ENCODE results near the gene GSK3A.

The GSK3A gene

DNA sequence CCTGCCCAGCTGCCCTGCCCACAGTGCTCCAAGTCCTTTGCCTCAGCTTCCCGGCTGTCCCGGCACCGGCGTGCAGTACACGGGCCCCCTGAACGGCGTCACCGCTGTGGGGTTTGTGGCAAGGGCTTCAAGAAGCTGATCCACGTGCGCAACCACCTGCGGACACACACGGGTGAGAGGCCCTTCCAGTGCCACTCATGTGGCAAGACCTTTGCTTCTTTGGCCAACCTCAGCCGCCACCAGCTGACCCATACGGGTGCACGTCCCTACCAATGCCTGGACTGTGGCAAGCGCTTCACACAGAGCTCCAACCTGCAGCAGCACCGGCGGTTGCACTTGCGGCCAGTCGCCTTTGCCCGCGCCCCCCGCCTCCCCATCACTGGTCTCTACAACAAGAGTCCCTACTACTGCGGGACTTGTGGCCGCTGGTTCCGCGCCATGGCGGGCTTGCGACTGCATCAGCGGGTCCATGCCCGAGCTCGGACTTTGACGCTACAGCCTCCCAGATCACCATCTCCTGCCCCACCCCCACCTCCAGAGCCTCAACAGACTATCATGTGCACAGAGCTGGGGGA, 16.6 kb downstream of the GSK3A start:
- no peak for DNase-seq (ENCODE audit: low read depth)

DNA sequence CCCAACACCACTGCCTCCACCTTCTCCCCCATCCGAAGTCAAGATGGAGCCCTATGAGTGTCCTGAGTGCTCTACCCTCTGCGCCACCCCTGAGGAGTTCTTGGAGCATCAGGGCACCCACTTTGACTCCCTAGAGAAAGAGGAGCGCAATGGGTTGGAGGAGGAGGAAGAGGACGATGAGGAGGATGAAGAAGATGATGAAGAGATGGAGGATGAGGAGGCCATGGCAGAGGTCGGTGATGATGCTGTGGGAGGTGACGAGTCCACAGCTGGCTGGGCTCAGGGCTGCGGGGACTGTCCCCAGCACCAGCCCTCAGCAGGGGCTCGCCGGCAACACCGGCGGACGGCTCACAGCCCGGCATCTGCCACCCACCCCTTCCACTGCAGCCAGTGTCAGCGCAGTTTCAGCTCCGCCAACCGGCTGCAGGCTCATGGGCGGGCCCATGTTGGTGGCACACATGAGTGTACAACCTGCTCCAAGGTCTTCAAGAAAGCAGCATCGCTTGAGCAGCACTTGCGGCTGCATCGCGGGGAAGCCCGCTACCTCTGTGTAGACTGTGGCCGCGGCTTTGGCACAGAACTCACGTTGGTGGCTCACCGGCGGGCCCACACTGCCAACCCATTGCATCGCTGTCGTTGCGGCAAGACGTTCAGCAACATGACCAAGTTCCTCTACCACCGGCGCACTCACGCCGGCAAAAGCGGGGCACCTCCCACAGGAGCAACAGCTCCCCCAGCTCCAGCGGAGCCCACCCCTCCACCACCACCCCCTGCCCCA, 17.3 kb downstream of the GSK3A start:
- no peak for DNase-seq (ENCODE audit: low read depth)

DNA sequence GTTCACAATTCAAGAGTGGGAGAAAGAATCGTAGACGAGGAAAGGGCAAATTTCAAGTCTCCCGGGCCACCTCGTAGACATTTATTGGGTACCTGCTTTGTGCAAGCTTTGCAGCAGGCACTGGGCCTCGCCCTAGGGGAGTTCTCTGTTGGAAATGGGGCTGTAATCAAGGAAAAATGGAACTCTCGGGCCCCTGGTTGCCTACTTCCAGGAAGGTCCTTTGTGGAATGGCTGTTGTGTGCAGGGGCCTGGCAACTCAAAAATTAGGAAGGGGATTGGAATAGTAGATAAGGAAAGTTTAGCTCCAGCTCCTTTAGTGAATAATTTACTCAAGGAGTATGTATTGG, 21.7 kb downstream of the GSK3A start:
- no peak for DNase-seq (ENCODE audit: low read depth)

- peak; percentile 96 for DNase-seq (ENCODE audit: low read depth)
Measured at GRCh38 chr19:42219812-42220750, 22.3 kb downstream of the GSK3A start, which contains the start of gene ZNF526. Gene ZNF526 (plus strand): TSS chr19:42220312. CDS start chr19:42224404, 4,092 bp downstream.

- DNase-seq (ENCODE audit: low read depth), result peak; percentile 99
Measured at GRCh38 chr19:42217520-42218437, 24.6 kb downstream of the GSK3A start, which contains the start of gene DEDD2. Gene DEDD2 (minus strand): TSS chr19:42217677. CDS start chr19:42217007, 670 bp downstream.

GRCh38 chr19:42216653-42217519, 25.5 kb downstream of the GSK3A start:
- no peak for DNase-seq (ENCODE audit: low read depth)

DNA sequence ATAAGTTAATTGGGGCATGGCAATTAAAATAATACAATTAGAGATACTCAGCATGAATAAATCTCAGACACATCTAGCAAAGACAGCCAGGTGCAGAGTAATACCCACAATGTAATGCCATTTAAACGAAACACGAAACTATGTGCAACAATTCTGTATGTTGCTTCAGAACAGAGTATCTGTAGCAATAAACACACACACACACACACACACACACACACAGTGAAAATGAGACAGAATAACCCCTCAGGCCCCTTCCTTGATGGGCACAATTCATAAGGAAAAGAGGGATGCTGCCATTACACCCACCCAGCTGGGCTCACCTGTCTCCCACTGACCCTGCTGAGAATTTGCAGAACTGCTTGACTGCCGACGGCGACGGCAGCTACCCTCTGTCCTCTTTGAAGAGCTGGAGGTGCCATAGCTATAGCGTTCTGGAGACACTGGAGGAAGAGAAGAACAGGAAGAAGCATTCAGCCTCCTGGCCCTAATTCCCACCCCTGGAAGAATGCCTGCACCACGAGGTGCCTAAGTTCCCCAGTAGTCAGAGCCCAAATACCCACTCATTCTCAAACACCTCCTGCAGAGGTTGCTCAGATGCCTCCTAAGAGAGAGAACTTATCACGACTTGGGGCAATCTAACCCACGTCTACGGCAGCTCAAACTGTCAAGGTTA, 27.5 kb downstream of the GSK3A start:
- DNase-seq (ENCODE audit: low read depth), result no peak

DNA sequence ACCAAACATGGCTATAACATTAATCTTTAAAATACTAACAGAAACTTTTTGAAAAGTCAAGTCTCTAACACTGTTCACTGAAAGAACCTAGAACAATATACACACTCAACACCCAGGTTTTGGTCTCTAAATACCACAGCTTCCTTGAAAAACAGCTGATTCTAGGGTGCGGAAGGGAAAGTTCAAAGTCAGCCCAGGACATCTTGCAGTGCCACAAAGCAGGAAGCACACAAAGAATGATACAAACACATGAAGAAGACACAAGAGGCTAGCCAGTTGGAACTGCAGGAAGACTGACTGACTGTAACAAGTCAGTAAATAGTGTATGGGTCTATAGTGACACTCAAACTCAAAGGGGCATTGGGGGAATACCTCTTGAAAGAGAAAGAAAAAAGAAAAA, 29.5 kb downstream of the GSK3A start:
- DNase-seq (ENCODE audit: low read depth), result no peak

GRCh38 chr19:42208612-42209011, 33.8 kb downstream of the GSK3A start:
- no peak for DNase-seq (ENCODE audit: low read depth)

DNA sequence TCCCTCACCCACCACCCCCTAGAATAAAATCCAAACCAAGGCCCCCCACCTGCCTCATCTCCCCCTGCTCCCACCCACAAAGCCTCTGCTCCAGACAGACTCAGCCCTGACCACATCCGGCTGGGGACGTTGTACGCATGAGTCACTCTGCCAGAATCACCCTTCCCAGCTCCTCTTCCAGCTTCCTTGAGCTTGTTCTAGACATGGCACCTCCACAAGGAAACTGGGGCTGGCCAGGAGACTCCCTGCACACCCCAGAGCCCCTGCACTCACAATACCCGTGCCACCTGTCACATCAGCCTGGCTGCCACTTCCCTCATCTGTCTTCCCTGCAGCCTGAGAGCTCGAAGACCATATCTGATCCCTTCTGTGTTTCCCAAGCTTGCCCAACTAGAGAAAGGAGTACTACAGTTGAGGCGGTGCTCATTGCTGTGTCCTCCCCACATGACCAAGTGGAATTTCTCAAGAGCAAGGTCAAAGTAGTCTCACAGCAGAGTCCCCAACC, 34.6 kb downstream of the GSK3A start:
- no peak for DNase-seq (ENCODE audit: low read depth)

DNA sequence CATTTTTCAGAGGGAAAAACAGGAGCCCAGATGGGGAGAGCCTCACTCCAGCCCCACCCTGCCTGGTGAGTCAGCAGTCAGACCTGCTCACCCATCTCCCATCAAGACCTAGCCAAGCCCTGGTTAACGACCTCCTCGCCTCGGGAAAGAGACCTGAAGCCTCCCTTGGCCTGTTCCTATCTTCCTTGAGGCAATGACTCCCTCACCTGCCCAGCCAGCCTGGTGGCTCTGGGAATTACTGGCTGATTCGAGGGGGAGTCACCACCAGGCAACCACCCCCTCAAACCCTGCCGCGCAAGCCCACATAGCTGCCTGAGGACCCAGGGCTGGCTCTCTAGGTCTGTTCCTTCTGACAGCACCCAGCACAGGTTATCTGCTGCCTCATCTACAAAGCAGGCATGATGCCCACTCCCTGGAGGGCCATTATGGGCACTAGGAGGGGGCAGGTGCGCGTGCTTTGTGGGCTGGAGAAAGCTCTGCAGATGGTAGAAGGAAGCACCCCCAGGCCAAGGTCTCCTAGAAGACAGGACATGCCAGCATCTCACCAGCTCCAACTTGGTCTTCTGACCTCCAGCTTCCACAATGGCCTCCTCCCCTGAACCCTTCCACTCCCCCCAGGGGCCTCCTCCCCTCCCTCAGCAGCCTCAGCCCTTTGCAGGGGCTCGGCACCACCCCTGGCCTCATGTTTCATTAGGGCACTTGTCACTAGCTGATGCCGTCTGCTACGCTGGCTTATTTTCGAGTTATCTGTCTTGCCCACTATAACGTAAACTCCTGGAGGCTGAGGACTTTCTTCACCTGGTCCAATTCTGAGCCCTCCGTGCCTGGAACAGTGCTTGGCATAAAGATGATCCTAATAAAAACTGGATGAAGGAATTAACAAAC, 35.3 kb downstream of the GSK3A start:
- no peak for DNase-seq (ENCODE audit: low read depth)

DNA sequence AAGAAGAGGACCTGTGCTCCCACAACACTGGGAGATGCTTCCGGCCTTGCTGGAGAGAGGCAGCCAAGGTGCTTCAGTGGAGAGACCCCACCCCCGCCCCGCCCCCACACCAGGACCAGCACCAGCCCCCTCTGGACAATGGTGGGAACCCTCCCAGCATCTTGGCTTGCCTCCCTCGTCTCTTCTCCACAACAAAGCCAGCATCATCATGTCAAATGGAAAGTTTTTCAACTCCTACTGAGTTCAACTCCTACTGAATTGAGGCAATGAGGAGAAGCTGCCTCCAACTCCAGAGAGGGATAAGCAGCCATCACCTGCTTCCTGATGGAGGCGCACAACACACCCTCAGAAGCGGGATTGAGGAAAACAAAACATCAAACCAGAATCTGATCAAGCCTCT, 37.7 kb downstream of the GSK3A start:
- DNase-seq (ENCODE audit: low read depth), result no peak

DNA sequence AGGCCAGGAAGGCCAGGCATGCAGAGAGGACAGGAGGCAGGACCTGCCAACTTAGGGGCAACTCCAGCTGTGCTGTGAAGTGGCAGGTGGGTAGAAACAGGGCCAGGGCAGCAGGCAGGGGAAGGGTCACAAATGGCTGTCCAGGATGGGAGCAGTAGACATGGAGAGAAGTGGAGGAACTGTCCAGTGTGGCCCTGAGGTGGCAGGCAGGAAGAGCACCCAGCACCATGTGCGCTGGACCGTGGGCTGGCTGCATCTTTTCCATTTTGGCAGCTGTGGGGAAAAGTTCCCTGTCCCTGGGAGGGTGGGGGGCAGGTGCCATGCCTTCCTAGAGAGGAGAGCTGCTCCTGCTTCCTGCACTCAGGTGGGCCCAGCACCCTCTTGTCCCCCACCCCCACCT, 38.7 kb downstream of the GSK3A start:
- no peak for DNase-seq (ENCODE audit: low read depth)

- no peak for DNase-seq (ENCODE audit: low read depth)
Measured at GRCh38 chr19:42202290-42202880, 40.0 kb downstream of the GSK3A start.

DNA sequence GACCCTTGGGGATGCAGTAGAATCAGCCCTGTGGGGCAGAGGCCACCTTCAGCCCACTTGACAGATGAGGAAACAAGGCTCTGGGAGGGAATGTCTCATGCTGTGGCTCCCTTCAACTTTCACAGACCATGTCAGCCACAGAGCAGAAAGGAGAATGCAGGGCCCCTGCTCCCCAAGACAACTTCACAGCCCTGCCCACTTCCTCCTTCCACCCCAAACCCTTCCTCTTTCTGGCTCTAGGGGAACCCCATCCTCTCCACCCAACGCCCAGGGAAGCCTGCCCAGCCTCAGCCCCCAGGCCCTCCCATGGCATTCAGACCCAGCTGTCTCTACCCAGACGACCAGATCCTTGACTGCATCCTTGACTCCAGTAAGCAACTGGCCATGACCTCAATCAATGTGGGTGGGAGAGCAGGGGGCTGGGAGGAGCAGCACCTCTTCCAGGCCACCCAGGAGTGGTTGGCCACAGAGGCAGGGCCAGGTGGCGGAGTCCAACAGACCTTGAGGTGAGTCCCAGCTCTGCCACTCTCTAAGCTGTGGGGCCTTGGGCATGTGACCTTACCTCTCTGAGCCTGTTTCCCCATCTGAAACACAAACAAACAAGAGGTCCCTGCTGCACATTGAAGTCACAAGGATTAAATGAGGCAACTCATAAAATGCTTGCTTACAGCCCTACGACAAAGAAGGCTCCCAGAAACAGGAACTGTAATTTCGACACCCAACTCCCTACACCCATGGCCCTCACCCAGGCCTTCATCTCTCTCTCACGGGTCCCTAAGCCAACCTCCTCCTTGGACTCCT, 40.7 kb downstream of the GSK3A start:
- no peak for DNase-seq (ENCODE audit: low read depth)

DNA sequence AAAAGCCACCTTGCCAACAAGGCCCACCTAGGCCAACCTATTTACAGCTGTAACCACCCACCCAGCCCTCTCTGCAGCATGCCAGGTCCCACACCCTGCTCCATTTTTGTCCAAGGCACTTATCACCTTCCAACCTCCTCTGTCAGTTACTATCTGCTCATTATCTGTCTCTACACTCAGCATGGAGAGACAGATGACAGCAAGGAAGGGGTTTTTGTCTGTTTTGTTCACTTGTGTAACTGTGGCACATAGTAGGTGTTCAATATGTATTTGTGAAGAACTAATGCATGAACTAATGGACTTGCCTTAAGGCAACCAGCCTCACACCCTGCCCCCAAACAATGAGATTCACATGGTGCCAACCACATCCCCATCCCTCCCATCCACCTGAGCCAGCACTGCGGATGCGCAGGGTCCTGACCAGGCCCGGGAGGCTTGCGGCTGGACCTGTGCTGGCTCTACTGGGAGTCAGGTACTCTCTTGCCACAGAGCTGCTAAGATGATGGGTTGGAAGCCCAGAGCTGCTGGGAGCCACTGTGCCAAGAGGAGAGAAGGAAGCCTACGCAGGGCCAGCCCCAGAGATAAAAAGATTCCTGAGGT, 42.2 kb downstream of the GSK3A start:
- DNase-seq (ENCODE audit: low read depth), result no peak
